ENCODE measurements around the gene SPATA4. TPM values are rescaled to one million over a fixed set of nuclear protein-coding genes. Genes with fewer than 3 reads are reported as not detected.

The SPATA4 gene
- total RNA-seq, 2 donors from 2014 or later = not detected

GRCh38 chr4:176191974-176192373 lies 3.4 kb downstream of the SPATA4 start:
- Histone ChIP-seq H3K9me3 (no peaks in the 10 kb centered on the region), H3K4me1 (ENCODE audit: control insufficient read depth in 1 of 2, low read depth in 2 of 2) (peaks cover 0 to 19% of the 10 kb centered on the region in 2 donors), H3K36me3 (no peaks in the 10 kb centered on the region), H3K27me3 (replicated peaks; ENCODE audit: insufficient read depth) (no peaks in the 10 kb centered on the region), H3K27ac (no peak overlapping the region), H3K4me3 (no peak overlapping the region)
- TF ChIP-seq CTCF (IDR thresholded peaks at IDR 0.05) = no peak
- ATAC-seq (ENCODE audit: insufficient number of reproducible peaks, low FRiP score, low read depth) (no peak), DNase-seq (ENCODE audit: low spot score) (no peak)

- peaks cover 11 to 33% of the 10 kb centered on the region in 2 donors for H3K4me1 ChIP-seq (ENCODE audit: control insufficient read depth in 1 of 2, low read depth in 2 of 2)
- H3K36me3 ChIP-seq = no peaks in the 10 kb centered on the region
These were observed 5.2 kb downstream of the SPATA4 start for GRCh38 chr4:176189891-176190795.

GRCh38 chr4:176188654-176189053 lies 6.7 kb downstream of the SPATA4 start:
- Histone ChIP-seq H3K4me1 (ENCODE audit: control insufficient read depth in 1 of 2, low read depth in 2 of 2) (peaks cover 11 to 33% of the 10 kb centered on the region in 2 donors), H3K36me3 (no peaks in the 10 kb centered on the region), H3K9me3 (no peaks in the 10 kb centered on the region), H3K27ac (no peak overlapping the region), H3K27me3 (replicated peaks; ENCODE audit: insufficient read depth) (no peaks in the 10 kb centered on the region), H3K4me3 (no peak overlapping the region)
- no peak for ATAC-seq (ENCODE audit: insufficient number of reproducible peaks, low FRiP score, low read depth)
- no peak for DNase-seq (ENCODE audit: low spot score)
- no peak for TF ChIP-seq CTCF (IDR thresholded peaks at IDR 0.05)

More at GRCh38 chr4:176189891-176190795, 5.2 kb downstream of the SPATA4 start:
- H3K27ac ChIP-seq = no peak overlapping the region
- DNase-seq (ENCODE audit: low spot score) (no peak), ATAC-seq (ENCODE audit: insufficient number of reproducible peaks, low FRiP score, low read depth) (no peak)
- TF ChIP-seq CTCF (IDR thresholded peaks at IDR 0.05) = no peak
- H3K9me3 ChIP-seq = no peaks in the 10 kb centered on the region
- no peak overlapping the region for H3K4me3 ChIP-seq
- H3K27me3 ChIP-seq (replicated peaks; ENCODE audit: insufficient read depth) = no peaks in the 10 kb centered on the region

GRCh38 chr4:176187624-176188023 lies 7.8 kb downstream of the SPATA4 start:
- DNase-seq (ENCODE audit: low spot score) (no peak), ATAC-seq (ENCODE audit: insufficient number of reproducible peaks, low FRiP score, low read depth) (no peak)
- Histone ChIP-seq H3K9me3 (no peaks in the 10 kb centered on the region), H3K27ac (peak overlapping the region; percentile 73), H3K36me3 (no peaks in the 10 kb centered on the region), H3K4me1 (ENCODE audit: control insufficient read depth in 1 of 2, low read depth in 2 of 2) (peaks cover 11 to 33% of the 10 kb centered on the region in 2 donors), H3K4me3 (peak overlapping the region; percentile 28), H3K27me3 (replicated peaks; ENCODE audit: insufficient read depth) (no peaks in the 10 kb centered on the region)
- no peak for TF ChIP-seq CTCF (IDR thresholded peaks at IDR 0.05)

GRCh38 chr4:176186671-176187395 lies 8.6 kb downstream of the SPATA4 start:
- Histone ChIP-seq H3K27me3 (replicated peaks; ENCODE audit: insufficient read depth) (no peaks in the 10 kb centered on the region), H3K36me3 (no peaks in the 10 kb centered on the region), H3K9me3 (no peaks in the 10 kb centered on the region), H3K27ac (peak overlapping the region; percentile 73), H3K4me3 (peak overlapping the region; percentile 28), H3K4me1 (ENCODE audit: control insufficient read depth in 1 of 2, low read depth in 2 of 2) (peaks cover 11 to 33% of the 10 kb centered on the region in 2 donors)
- TF ChIP-seq CTCF (IDR thresholded peaks at IDR 0.05) = no peak
- ATAC-seq (ENCODE audit: insufficient number of reproducible peaks, low FRiP score, low read depth) = no peak
- no peak for DNase-seq (ENCODE audit: low spot score)
